Esophagus (tissue), 2 donors: ENCODE results near the gene IFNLR1. TPM values are rescaled to one million over a fixed set of nuclear protein-coding genes. Genes with fewer than 3 reads are reported as not detected.

Experiments
- H3K27ac ChIP-seq, 2 donors: one replicate each; pipeline ENCODE4 v1.5.1; 2013; ENCODE audit warnings: low read depth in 2 of 2, mild to moderate bottlenecking in 2 of 2, inconsistent platforms in 1 of 2, low read length in 1 of 2, moderate library complexity in 1 of 2
- H3K27me3 ChIP-seq, 2 donors: one replicate each; pipeline ENCODE4 v1.6.1; 2013; ENCODE audit warnings: low read length in 2 of 2, control low read depth in 1 of 2, mild to moderate bottlenecking in 1 of 2; ENCODE audit not compliant: insufficient read depth in 2 of 2, control insufficient read depth in 1 of 2
- H3K36me3 ChIP-seq, 2 donors: one replicate each; pipeline ENCODE4 v1.6.1; 2013; ENCODE audit warnings: low read length in 1 of 2; ENCODE audit not compliant: control insufficient read depth in 2 of 2, insufficient read depth in 2 of 2
- H3K4me1 ChIP-seq, 2 donors: one replicate each; pipeline ENCODE4 v1.6.1; 2013; ENCODE audit warnings: low read length in 1 of 2; ENCODE audit not compliant: control insufficient read depth in 2 of 2, insufficient read depth in 2 of 2
- H3K4me3 ChIP-seq, 2 donors: one replicate each; pipeline ENCODE4 v1.5.1; 2013; ENCODE audit warnings: low read length in 2 of 2, mild to moderate bottlenecking in 2 of 2, low read depth in 1 of 2, moderate library complexity in 1 of 2
- H3K9me3 ChIP-seq, 2 donors: one replicate each; pipeline ENCODE4 v1.6.1; 2013; ENCODE audit warnings: mild to moderate bottlenecking in 2 of 2, low read depth in 1 of 2, low read length in 1 of 2, moderate library complexity in 1 of 2; ENCODE audit not compliant: control insufficient read depth in 2 of 2, insufficient read depth in 1 of 2
- WGBS, 2 donors: extraction: QIAGEN DNeasy Blood & Tissue Kit; methylation state at CpG; one replicate each; pipeline ENCODE4 v1.1.7; 2013; 5-methylcytosine and 5-hydroxymethylcytosine counted together
- polyA plus RNA-seq, 2 donors: library from polyadenylated mRNA; stranded (reverse); fragments of 200-250 nt; gene quantifications; one replicate each; pipeline ENCODE4 v1.2.3, GENCODE V29; 2013
- donor health status: healthy with polysubstance abuse.
- donor health status: Bipolar disorder and iron deficiency.

Gene IFNLR1
- polyA plus RNA-seq, 2 donors, result 2.2 to 2.9 TPM

- 28 to 34% methylated on average over 22 of the region's 22 CpGs for WGBS, 2 donors
- Histone ChIP-seq H3K4me3 (peak within 1 kb of the TSS; percentile 65 to 70), H3K9me3 (no peaks in the 10 kb centered on the region), H3K36me3 (no peaks in the 10 kb centered on the region), H3K27me3 (no peaks in the 10 kb centered on the region), H3K4me1 (peaks cover 3 to 5% of the 10 kb centered on the region in 2 donors), H3K27ac (peak within 1 kb of the TSS; percentile 65 to 92)
Measured at GRCh38 chr1:24142546-24143534, 44.2 kb downstream of the IFNLR1 start, which contains the start of gene IL22RA1. TSS of gene IL22RA1 (minus strand) at chr1:24143140. CDS start at chr1:24143082, 58 bp downstream.

- Histone ChIP-seq H3K4me3 (peak overlapping the region; percentile 65 to 70), H3K4me1 (peaks cover 3 to 5% of the 10 kb centered on the region in 2 donors), H3K27me3 (no peaks in the 10 kb centered on the region), H3K36me3 (no peaks in the 10 kb centered on the region), H3K27ac (no peak overlapping the region), H3K9me3 (no peaks in the 10 kb centered on the region)
- 60 to 83% methylated on average over 10 of the region's 10 CpGs for whole genome bisulfite sequencing, 2 donors
Measured at GRCh38 chr1:24141311-24141997, 45.6 kb downstream of the IFNLR1 start.

- Histone ChIP-seq H3K4me3 (no peak overlapping the region), H3K36me3 (no peaks in the 10 kb centered on the region), H3K27me3 (no peaks in the 10 kb centered on the region), H3K9me3 (no peaks in the 10 kb centered on the region), H3K4me1 (peaks cover 3 to 5% of the 10 kb centered on the region in 2 donors), H3K27ac (no peak overlapping the region)
- WGBS, 2 donors, result 79 to 89% methylated on average over 15 to 17 of the region's 17 CpGs
Measured at GRCh38 chr1:24140741-24141181, 46.3 kb downstream of the IFNLR1 start.

GRCh38 chr1:24139841-24140425, 47.2 kb downstream of the IFNLR1 start:
- no peaks in the 10 kb centered on the region for H3K9me3 ChIP-seq
- H3K27ac ChIP-seq, result no peak overlapping the region
- H3K4me1 ChIP-seq, result peaks cover 3 to 5% of the 10 kb centered on the region in 2 donors
- H3K36me3 ChIP-seq, result no peaks in the 10 kb centered on the region
- WGBS, 2 donors, result 82 to 90% methylated on average over 11 of the region's 11 CpGs
- no peak overlapping the region for H3K4me3 ChIP-seq
- no peaks in the 10 kb centered on the region for H3K27me3 ChIP-seq

- Histone ChIP-seq H3K4me3 (no peak overlapping the region), H3K36me3 (no peaks in the 10 kb centered on the region), H3K27ac (no peak overlapping the region), H3K27me3 (no peaks in the 10 kb centered on the region), H3K4me1 (peaks cover 3 to 5% of the 10 kb centered on the region in 2 donors), H3K9me3 (no peaks in the 10 kb centered on the region)
- 64 to 67% methylated on average over 2 of the region's 2 CpGs for WGBS, 2 donors
Measured at GRCh38 chr1:24139222-24139489, 47.9 kb downstream of the IFNLR1 start.

- Histone ChIP-seq H3K27me3 (no peaks in the 10 kb centered on the region), H3K4me1 (peaks cover under 1 to 2% of the 10 kb centered on the region in 2 donors), H3K36me3 (no peaks in the 10 kb centered on the region), H3K27ac (no peak overlapping the region), H3K9me3 (no peaks in the 10 kb centered on the region), H3K4me3 (no peak overlapping the region)
- 61 to 62% methylated on average over 13 of the region's 13 CpGs for WGBS, 2 donors
Measured at GRCh38 chr1:24138476-24139221, 48.4 kb downstream of the IFNLR1 start.

GRCh38 chr1:24136956-24137539, 50.0 kb downstream of the IFNLR1 start:
- Histone ChIP-seq H3K4me3 (no peak overlapping the region), H3K27me3 (no peaks in the 10 kb centered on the region), H3K9me3 (no peaks in the 10 kb centered on the region), H3K27ac (no peak overlapping the region), H3K4me1 (no peaks in the 10 kb centered on the region), H3K36me3 (no peaks in the 10 kb centered on the region)
- 77 to 87% methylated on average over 15 of the region's 15 CpGs for WGBS, 2 donors

- no peaks in the 10 kb centered on the region for H3K4me1 ChIP-seq
- H3K36me3 ChIP-seq, result peaks cover 0 to 2% of the 10 kb centered on the region in 2 donors
- 63 to 74% methylated on average over 3 of the region's 3 CpGs for WGBS, 2 donors
- peak overlapping the region in 1 of 2 donors; percentile 66 for H3K27ac ChIP-seq
- no peak overlapping the region for H3K4me3 ChIP-seq
- no peaks in the 10 kb centered on the region for H3K27me3 ChIP-seq
- no peaks in the 10 kb centered on the region for H3K9me3 ChIP-seq
Measured at GRCh38 chr1:24134376-24134775, 52.7 kb downstream of the IFNLR1 start.

- 86% methylated on average over 1 of the region's 1 CpG for WGBS, 2 donors
- Histone ChIP-seq H3K27me3 (no peaks in the 10 kb centered on the region), H3K27ac (no peak overlapping the region), H3K36me3 (peaks cover 2 to 3% of the 10 kb centered on the region in 2 donors), H3K4me1 (no peaks in the 10 kb centered on the region), H3K9me3 (no peaks in the 10 kb centered on the region), H3K4me3 (no peak overlapping the region)
Measured at GRCh38 chr1:24133819-24134218, 53.3 kb downstream of the IFNLR1 start.
